Measurements from ENCODE around the gene MASTL.

Gene MASTL

DNA sequence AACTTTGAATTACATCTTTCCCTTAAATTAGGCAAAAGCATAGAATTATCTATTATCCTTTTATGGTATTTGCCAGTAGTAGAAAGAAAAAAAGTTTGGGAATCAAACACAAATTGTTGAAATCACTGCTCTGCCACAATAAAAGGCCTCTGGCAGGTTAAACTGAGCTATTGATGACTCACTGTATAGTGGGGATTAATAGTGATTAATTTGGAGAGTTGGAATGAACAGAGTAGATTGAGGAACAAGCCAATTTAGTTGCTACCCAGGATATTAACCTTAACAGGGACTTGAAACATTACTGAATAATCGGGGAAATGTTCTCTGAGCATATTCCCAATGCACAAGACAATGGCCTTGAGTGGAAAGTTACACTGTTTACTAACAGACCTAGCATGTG lies 33.1 kb downstream of the MASTL start:
- H3K4me3 ChIP-seq = no peak overlapping the region
- H3K27me3 ChIP-seq (ENCODE audit: low read depth) = no peaks in the 10 kb centered on the region
- no peak for DNase-seq (ENCODE audit: low spot score in 2 of 2)
- H3K4me1 ChIP-seq = no peaks in the 10 kb centered on the region
- peaks cover 33% of the 10 kb centered on the region for H3K36me3 ChIP-seq (replicated peaks)
- in situ Hi-C loops (cut with MboI; ENCODE audit: low sequenced_read_pairs) = no loop called here
- no peaks in the 10 kb centered on the region for H3K9me3 ChIP-seq

DNA sequence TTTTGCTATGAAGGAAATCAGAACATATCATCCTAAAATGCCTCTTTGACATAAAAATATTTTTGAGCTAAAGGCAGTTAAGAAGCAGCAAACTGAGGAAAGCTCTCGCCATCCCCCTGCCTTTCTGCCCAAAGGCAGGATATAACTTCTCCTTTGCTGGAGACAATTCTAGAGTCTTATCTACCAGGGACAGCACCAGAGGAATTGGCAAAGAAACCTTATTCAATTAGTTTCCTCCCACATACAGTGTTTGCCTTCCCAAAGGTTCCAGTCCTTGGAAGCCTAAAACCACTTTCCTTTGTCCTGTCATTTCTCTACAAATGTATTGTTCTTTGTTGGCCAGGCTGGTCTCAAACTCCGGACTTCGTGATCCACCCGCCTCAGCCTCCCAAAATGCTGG lies 33.7 kb downstream of the MASTL start:
- in situ Hi-C loops (cut with MboI; ENCODE audit: low sequenced_read_pairs) = no loop called here
- H3K4me3 ChIP-seq = no peak overlapping the region
- peaks cover 27% of the 10 kb centered on the region for H3K36me3 ChIP-seq (replicated peaks)
- H3K9me3 ChIP-seq = no peaks in the 10 kb centered on the region
- DNase-seq (ENCODE audit: low spot score in 2 of 2) = no peak
- no peaks in the 10 kb centered on the region for H3K27me3 ChIP-seq (ENCODE audit: low read depth)
- no peaks in the 10 kb centered on the region for H3K4me1 ChIP-seq

DNA sequence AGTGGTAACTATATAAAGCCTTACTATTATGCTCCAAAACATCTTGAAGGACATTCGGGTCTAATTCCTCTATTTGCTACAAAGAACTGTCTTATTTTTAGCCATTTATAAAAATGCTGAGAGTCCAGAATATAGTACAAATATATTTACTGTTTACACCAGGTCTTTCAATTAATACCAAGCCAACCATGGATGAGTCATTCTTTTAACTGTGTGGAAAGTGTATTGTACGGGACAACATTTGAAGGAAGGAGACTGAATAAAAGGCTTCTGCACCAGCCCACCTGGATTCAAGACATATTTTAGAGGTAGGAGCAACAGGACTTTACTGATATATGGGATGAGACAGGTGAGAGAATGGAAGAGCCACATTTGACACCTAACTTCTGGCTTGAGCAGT lies 35.4 kb downstream of the MASTL start:
- H3K4me3 ChIP-seq = no peak overlapping the region
- no peak for DNase-seq (ENCODE audit: low spot score in 2 of 2)
- in situ Hi-C loops (cut with MboI; ENCODE audit: low sequenced_read_pairs) = no loop called here
- H3K4me1 ChIP-seq = no peaks in the 10 kb centered on the region
- no peaks in the 10 kb centered on the region for H3K9me3 ChIP-seq
- peaks cover 15% of the 10 kb centered on the region for H3K36me3 ChIP-seq (replicated peaks)
- no peaks in the 10 kb centered on the region for H3K27me3 ChIP-seq (ENCODE audit: low read depth)

DNA sequence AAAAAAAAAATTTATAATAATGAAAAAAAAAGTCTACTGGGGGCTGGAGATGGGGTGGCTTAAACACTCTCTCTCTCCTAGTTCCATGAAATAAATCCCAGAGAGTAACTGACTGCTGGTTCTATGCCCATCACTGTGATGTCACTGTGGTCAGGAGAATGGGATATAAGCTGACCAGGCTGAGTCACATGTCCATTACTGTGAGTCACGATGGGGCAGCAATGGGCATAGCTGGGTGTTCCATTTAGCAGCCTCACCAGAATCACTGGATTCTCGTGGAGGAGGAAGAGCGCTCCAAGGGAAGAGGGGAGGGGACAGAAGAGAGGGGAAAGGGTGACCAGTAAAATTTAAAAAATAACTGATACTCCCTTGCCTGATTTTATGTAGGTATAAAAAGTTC lies 37.1 kb downstream of the MASTL start:
- Histone ChIP-seq H3K9me3 (no peaks in the 10 kb centered on the region), H3K4me3 (no peak overlapping the region), H3K4me1 (no peaks in the 10 kb centered on the region), H3K27me3 (ENCODE audit: low read depth) (no peaks in the 10 kb centered on the region), H3K36me3 (replicated peaks) (peaks cover 4% of the 10 kb centered on the region; the same call in 1 of the 2 replicates)
- DNase-seq (ENCODE audit: low spot score in 2 of 2) = no peak
- in situ Hi-C loops (cut with MboI; ENCODE audit: low sequenced_read_pairs) = no loop called here

DNA sequence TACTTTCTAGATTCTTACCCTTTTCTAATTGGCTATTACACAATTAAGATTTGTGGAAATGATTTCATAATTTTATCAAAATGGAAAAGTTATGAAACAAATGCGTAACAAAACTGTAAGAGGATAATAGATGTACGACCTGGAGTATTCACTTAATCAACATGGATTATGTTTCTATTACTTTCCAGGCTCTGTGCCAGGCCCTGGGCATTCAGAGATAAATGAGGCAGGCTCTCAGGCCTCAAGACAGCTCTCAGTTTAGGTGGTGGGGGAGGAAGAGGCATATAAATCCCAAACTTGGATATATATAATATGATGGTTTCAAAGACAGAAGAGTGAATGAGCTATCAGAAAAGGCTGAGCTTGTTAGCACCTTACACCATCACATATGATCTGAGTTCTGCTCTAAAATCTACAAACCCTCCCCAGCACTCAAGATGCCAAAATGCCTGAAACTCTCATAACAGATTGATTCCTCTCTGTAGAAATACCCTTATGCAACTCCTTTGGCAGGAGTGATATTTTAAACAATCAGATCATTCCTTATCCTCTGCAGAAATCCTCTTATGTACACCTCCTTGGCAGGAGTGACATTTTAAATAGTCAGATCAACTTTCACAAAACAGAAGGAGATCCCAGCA lies 42.9 kb downstream of the MASTL start:
- H3K4me1 ChIP-seq = peaks cover 14% of the 10 kb centered on the region
- H3K27me3 ChIP-seq (ENCODE audit: low read depth) = no peaks in the 10 kb centered on the region
- peaks cover 12% of the 10 kb centered on the region for H3K36me3 ChIP-seq (replicated peaks)
- H3K4me3 ChIP-seq = no peak overlapping the region
- peak; percentile 4 to 12 for DNase-seq (ENCODE audit: low spot score in 2 of 2)
- H3K9me3 ChIP-seq = no peaks in the 10 kb centered on the region
- in situ Hi-C loops (cut with MboI; ENCODE audit: low sequenced_read_pairs) = no loop called here

DNA sequence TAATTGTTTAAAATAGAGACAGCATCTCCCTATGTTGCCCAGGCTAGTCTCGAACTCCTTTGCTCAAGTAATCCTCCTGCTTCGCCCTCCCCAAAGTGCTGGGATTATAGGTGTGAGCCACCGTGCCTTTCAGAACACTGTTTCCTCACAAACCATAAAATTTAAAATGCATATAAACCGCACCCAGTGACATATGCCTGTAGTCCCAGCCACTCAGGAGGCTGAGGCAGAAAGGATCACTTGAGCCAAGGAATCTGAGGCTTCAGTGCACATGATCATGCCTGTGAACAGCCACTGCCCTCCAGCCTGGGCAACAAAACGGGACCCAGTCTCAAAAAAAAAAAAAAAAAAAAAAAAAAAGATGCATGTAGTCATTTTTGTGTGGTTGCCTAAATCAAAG lies 48.7 kb downstream of the MASTL start:
- DNase-seq (ENCODE audit: low spot score in 2 of 2) = no peak
- Histone ChIP-seq H3K36me3 (replicated peaks) (peaks cover 28% of the 10 kb centered on the region), H3K4me1 (peaks cover 8% of the 10 kb centered on the region), H3K27me3 (ENCODE audit: low read depth) (no peaks in the 10 kb centered on the region), H3K4me3 (no peak overlapping the region), H3K9me3 (no peaks in the 10 kb centered on the region)
- in situ Hi-C loops (cut with MboI; ENCODE audit: low sequenced_read_pairs) = no loop called here

DNA sequence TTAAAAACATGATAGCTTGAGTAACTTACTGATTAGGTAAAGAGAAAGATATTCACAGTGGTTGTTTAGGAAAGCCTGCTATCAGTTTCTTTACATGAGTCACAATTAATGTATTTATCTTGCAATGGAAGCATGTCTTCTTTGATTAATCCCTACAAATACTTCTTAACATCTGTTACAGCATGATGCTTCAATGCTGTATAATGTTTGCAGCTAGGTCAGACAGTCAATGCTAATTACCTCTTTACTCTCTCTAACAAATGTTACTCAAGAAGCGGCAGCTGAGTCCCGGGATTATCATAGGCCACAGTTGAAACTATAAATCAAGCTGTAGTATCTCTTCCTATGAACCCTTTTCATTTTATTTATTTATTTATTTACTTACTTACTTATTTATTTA lies 52.2 kb downstream of the MASTL start:
- no peak overlapping the region for H3K4me3 ChIP-seq
- H3K27me3 ChIP-seq (ENCODE audit: low read depth) = no peaks in the 10 kb centered on the region
- no peak for DNase-seq (ENCODE audit: low spot score in 2 of 2)
- H3K9me3 ChIP-seq = no peaks in the 10 kb centered on the region
- no peaks in the 10 kb centered on the region for H3K4me1 ChIP-seq
- in situ Hi-C loops (cut with MboI; ENCODE audit: low sequenced_read_pairs) = no loop called here
- peaks cover 31% of the 10 kb centered on the region for H3K36me3 ChIP-seq (replicated peaks)

DNA sequence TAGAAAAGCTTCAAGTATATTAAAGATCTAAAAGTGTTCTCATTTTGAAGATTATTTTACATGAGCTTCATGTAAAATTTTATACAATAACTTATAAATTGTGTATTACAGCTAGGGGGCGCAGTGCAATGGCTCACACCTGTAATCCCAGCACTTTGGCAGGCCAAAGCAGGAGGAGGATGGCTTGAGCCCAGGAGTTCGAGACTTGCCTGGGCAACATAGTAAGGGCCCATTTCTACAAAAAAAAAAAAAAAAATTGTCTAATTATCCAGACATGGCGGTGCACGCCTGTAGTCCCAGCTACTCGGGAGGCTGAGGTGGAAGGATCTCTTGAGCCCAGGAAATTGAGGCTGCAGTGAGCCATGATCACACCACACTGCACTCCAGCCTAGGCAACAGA lies 68.8 kb downstream of the MASTL start:
- Histone ChIP-seq H3K36me3 (replicated peaks) (peaks cover 21% of the 10 kb centered on the region), H3K27me3 (ENCODE audit: low read depth) (no peaks in the 10 kb centered on the region), H3K4me1 (no peaks in the 10 kb centered on the region), H3K9me3 (no peaks in the 10 kb centered on the region), H3K4me3 (no peak overlapping the region)
- peak; percentile 20 to 63 for DNase-seq (ENCODE audit: low spot score in 2 of 2)
- in situ Hi-C loops (cut with MboI; ENCODE audit: low sequenced_read_pairs) = no loop called here

DNA sequence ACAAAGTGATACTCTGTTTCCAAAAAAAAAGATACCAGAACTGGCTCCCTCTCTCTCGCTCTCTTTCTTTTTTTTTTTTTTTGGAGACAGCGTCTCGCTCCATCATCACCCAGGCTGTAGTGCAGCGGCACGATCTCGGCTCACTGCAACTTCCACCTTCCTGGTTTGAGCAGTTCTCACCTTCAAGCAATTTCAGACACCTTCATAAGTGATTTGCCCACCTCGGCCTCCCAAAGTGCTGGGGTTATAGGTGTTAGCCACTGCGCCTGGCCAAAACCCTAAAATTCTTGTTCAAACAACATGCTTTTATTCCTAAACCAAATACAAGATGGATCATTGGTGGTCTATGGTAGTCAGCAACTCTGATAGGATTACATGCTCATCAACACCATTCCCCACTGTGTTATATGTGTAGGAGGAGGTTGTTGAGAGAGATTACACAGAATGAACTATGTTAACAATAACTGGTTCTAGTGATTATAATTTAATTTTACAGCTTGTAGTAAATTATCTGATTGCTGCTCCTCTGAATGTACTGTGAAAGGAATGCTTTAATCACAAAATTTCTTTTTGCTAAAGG lies 69.9 kb downstream of the MASTL start:
- H3K9me3 ChIP-seq = no peaks in the 10 kb centered on the region
- no peak for DNase-seq (ENCODE audit: low spot score in 2 of 2)
- H3K4me1 ChIP-seq = no peaks in the 10 kb centered on the region
- peaks cover 15% of the 10 kb centered on the region for H3K36me3 ChIP-seq (replicated peaks)
- no peak overlapping the region for H3K4me3 ChIP-seq
- in situ Hi-C loops (cut with MboI; ENCODE audit: low sequenced_read_pairs) = no loop called here
- no peaks in the 10 kb centered on the region for H3K27me3 ChIP-seq (ENCODE audit: low read depth)

DNA sequence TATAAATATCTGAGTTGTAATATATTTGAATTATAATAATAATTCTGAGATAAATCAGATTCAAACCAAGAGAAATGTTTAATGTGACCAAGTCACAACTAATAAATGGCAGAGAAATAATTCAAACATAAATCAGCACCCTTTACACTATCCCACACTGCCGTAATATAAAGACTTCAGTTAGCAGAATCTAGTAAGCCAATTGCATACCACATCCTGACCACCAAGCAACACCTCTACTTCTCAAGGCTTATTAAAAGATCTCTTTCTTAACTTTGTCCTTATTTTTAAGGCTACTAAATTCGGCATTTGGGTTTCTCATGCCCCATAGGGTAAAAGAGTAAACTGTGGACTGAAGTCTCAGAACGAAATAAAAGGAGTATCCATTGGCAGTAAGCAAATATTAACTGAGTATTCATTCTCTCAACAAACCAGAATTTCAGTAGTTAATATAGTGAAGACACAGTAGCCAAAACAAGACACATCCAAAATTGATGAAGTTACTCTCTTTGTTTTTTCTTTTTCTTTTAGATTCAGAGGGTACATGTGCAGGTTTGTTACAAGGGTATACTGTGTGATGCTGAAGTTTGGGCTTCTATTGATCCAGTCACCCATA lies 70.6 kb downstream of the MASTL start:
- Histone ChIP-seq H3K9me3 (no peaks in the 10 kb centered on the region), H3K4me1 (no peaks in the 10 kb centered on the region), H3K4me3 (no peak overlapping the region), H3K27me3 (ENCODE audit: low read depth) (no peaks in the 10 kb centered on the region), H3K36me3 (replicated peaks) (peaks cover 11% of the 10 kb centered on the region)
- in situ Hi-C loops (cut with MboI; ENCODE audit: low sequenced_read_pairs) = no loop called here
- no peak for DNase-seq (ENCODE audit: low spot score in 2 of 2)

DNA sequence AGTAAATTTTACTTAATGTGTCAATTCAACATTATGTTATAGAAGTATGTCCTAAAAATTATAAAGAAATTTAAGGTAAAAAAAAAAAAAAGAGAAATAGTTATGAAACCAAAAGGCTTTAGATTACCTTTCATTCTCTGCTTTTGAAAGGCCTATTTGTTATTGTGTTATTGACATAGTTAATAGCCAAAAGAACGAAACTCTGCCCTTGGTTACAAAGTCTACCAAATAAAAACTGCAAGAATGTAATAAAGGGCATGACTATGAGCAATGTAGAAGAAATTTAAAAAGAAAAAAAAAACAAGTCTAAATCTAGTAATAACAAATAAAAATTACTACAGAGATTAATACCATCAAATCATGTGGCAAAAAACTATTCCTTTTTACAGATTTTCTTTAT lies 74.9 kb downstream of the MASTL start:
- in situ Hi-C loops (cut with MboI; ENCODE audit: low sequenced_read_pairs) = no loop called here

DNA sequence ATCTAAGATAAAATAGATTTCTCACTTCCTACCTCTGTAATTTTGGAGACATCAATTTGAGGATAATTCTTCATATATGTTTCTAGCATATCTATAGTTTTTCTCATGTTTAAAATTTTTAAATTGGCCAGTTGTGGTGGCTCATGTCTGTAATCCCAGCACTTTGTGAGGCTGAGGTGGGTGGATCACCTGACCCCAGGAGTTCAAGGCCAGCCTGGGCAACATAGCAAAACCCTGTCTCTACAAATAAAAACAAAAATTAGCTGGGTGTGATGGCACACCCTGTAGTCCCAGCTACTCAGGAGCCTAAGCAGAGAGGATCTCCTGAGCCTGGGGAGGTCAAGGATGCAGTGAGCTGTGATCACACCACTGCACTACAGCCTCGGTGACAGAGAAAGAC lies 80.6 kb downstream of the MASTL start:
- in situ Hi-C loops (cut with MboI; ENCODE audit: low sequenced_read_pairs) = no loop called here
- H3K4me3 ChIP-seq = no peak overlapping the region
- peaks cover 5% of the 10 kb centered on the region for H3K4me1 ChIP-seq
- no peaks in the 10 kb centered on the region for H3K9me3 ChIP-seq
- no peaks in the 10 kb centered on the region for H3K27me3 ChIP-seq (ENCODE audit: low read depth)
- no peak for DNase-seq (ENCODE audit: low spot score in 2 of 2)
- H3K36me3 ChIP-seq (replicated peaks) = peaks cover 8% of the 10 kb centered on the region

More for the DNA sequence above, 74.9 kb downstream of the MASTL start:
- H3K4me3 ChIP-seq = no peak overlapping the region
- H3K36me3 ChIP-seq (replicated peaks) = peaks cover 12% of the 10 kb centered on the region
- DNase-seq (ENCODE audit: low spot score in 2 of 2) = no peak
- no peaks in the 10 kb centered on the region for H3K27me3 ChIP-seq (ENCODE audit: low read depth)
- H3K9me3 ChIP-seq = no peaks in the 10 kb centered on the region
- no peaks in the 10 kb centered on the region for H3K4me1 ChIP-seq
